Neural progenitor cell (in vitro differentiated cells): ENCODE results near the gene DDIAS. TPM values are rescaled to one million over a fixed set of nuclear protein-coding genes. Genes with fewer than 3 reads are reported as not detected.
"Not testable (repeated sequence)": the region's sequence is repeated elsewhere in the genome, so short reads cannot be mapped to it uniquely, and the experiment has no call there.

Experiments
- DNase-seq: peaks from one replicate; pipeline ENCODE4 v3.0.0-alpha.2; 2016; ENCODE audit warnings: low spot score
- H2AFZ ChIP-seq: fragments of 200-600 bp; sonication (generic); replicated peaks from 2 replicates; pipeline ENCODE4 v1.6.1; 2016; ENCODE audit warnings: antibody characterized with exemption
- H3F3A ChIP-seq: fragments of 200-600 bp; sonication (generic); 2 replicates; pipeline ENCODE4 v1.6.1; 2016; ENCODE audit warnings: antibody characterized with exemption, low read depth
- H3K27ac ChIP-seq: fragments of 200-600 bp; sonication (generic); 2 replicates; pipeline ENCODE4 v1.5.1; 2016; ENCODE audit warnings: mild to moderate bottlenecking
- H3K27me3 ChIP-seq: fragments of 200-600 bp; sonication (generic); 2 replicates; pipeline ENCODE4 v1.6.1; 2016; ENCODE audit warnings: mild to moderate bottlenecking, moderate library complexity
- H3K36me3 ChIP-seq: fragments of 200-600 bp; sonication (generic); 2 replicates; pipeline ENCODE4 v1.5.1; 2016
- H3K4me1 ChIP-seq: fragments of 200-600 bp; sonication (generic); 2 replicates; pipeline ENCODE4 v1.6.1; 2016; ENCODE audit warnings: mixed run types
- H3K4me2 ChIP-seq: fragments of 200-600 bp; sonication (generic); 2 replicates; pipeline ENCODE4 v1.6.1; 2016
- H3K4me3 ChIP-seq: fragments of 200-600 bp; sonication (generic); 2 replicates; pipeline ENCODE4 v1.5.1; 2016
- H3K79me2 ChIP-seq: fragments of 200-600 bp; sonication (generic); 2 replicates; pipeline ENCODE4 v1.6.1; 2016; ENCODE audit warnings: low read depth
- H3K9ac ChIP-seq: fragments of 200-600 bp; sonication (generic); 2 replicates; pipeline ENCODE4 v1.6.1; 2016
- H3K9me3 ChIP-seq: fragments of 200-600 bp; sonication (generic); 2 replicates; pipeline ENCODE4 v1.5.1; 2016; ENCODE audit warnings: low read depth
- H4K20me1 ChIP-seq: fragments of 200-600 bp; sonication (generic); 2 replicates; pipeline ENCODE4 v1.6.1; 2016; ENCODE audit warnings: low read depth
- H3K27ac Mint-ChIP-seq: 3 replicates; pipeline ENCODE4 v1.8.0; 2021; ENCODE audit warnings: mixed read lengths
- H3K27me3 Mint-ChIP-seq: 2 replicates; pipeline ENCODE4 v1.8.0; 2022; ENCODE audit warnings: low read depth, mild to moderate bottlenecking, inconsistent platforms, moderate library complexity, mixed read lengths; ENCODE audit not compliant: insufficient read depth
- H3K36me3 Mint-ChIP-seq: 3 replicates; pipeline ENCODE4 v1.8.0; 2021; ENCODE audit warnings: mixed read lengths
- H3K4me1 Mint-ChIP-seq: 3 replicates; pipeline ENCODE4 v1.8.0; 2021; ENCODE audit warnings: mixed read lengths
- H3K4me3 Mint-ChIP-seq: 3 replicates; pipeline ENCODE4 v1.8.0; 2021; ENCODE audit warnings: mild to moderate bottlenecking, moderate library complexity, mixed read lengths
- H3K9me3 Mint-ChIP-seq: 3 replicates; pipeline ENCODE4 v1.8.0; 2020; ENCODE audit warnings: mixed read lengths
- EZH2 ChIP-seq: fragments of 200-600 bp; sonication (generic); IDR thresholded peaks from 2 replicates; pipeline ENCODE4 v1.6.1; 2017; ENCODE audit warnings: antibody characterized with exemption, mild to moderate bottlenecking, moderate library complexity
- EZH2phosphoT487 ChIP-seq: fragments of 200-600 bp; sonication (generic); IDR thresholded peaks from 2 replicates; pipeline ENCODE4 v1.6.1; 2017; ENCODE audit warnings: antibody characterized with exemption
- total RNA-seq: library from RNA; depleted of rRNA; stranded (reverse); fragments of >200 nt; gene quantifications from 2 replicates; pipeline ENCODE4 v1.2.3, GENCODE V29; 2015; ENCODE audit warnings: low replicate concordance
- TF ChIP-seq, protein P1 (sequence below): fragments of 200-600 bp; sonication (generic); IDR thresholded peaks from 2 replicates; pipeline ENCODE4 v1.5.1; 2017; ENCODE audit warnings: antibody characterized with exemption, mild to moderate bottlenecking

DDIAS gene
- total RNA-seq, 1 donor from 2014 or later: 47.7 TPM

- peaks cover 12% of the 10 kb centered on the region for H3F3A ChIP-seq
- Mint-ChIP-seq H3K27ac (no peak overlapping the region), H3K4me1 (no peaks in the 10 kb centered on the region), H3K4me3 (no peak overlapping the region), H3K36me3 (peaks cover 16% of the 10 kb centered on the region), H3K9me3 (peaks cover 8% of the 10 kb centered on the region), H3K27me3 (no peaks in the 10 kb centered on the region)
- H3K36me3 ChIP-seq: no peaks in the 10 kb centered on the region
- H3K27me3 ChIP-seq: no peaks in the 10 kb centered on the region
- H3K4me2 ChIP-seq: no peak overlapping the region
- H3K79me2 ChIP-seq: peaks cover 68% of the 10 kb centered on the region
- H3K9ac ChIP-seq: no peak overlapping the region
- H3K4me3 ChIP-seq: no peak overlapping the region
- H4K20me1 ChIP-seq: no peaks in the 10 kb centered on the region
- H3K9me3 ChIP-seq: no peaks in the 10 kb centered on the region
- no peak overlapping the region for H3K27ac ChIP-seq
- no peak for TF ChIP-seq EZH2phosphoT487
- no peak for TF ChIP-seq EZH2
- TF ChIP-seq, protein P1, sequence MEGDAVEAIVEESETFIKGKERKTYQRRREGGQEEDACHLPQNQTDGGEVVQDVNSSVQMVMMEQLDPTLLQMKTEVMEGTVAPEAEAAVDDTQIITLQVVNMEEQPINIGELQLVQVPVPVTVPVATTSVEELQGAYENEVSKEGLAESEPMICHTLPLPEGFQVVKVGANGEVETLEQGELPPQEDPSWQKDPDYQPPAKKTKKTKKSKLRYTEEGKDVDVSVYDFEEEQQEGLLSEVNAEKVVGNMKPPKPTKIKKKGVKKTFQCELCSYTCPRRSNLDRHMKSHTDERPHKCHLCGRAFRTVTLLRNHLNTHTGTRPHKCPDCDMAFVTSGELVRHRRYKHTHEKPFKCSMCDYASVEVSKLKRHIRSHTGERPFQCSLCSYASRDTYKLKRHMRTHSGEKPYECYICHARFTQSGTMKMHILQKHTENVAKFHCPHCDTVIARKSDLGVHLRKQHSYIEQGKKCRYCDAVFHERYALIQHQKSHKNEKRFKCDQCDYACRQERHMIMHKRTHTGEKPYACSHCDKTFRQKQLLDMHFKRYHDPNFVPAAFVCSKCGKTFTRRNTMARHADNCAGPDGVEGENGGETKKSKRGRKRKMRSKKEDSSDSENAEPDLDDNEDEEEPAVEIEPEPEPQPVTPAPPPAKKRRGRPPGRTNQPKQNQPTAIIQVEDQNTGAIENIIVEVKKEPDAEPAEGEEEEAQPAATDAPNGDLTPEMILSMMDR: no peak
- DNase-seq: no peak
- H3K4me1 ChIP-seq: peaks cover 12% of the 10 kb centered on the region
- H2AFZ ChIP-seq: no peak overlapping the region
Observed at GRCh38 chr11:82909015-82909640, 7.6 kb downstream of the DDIAS start.

DNA sequence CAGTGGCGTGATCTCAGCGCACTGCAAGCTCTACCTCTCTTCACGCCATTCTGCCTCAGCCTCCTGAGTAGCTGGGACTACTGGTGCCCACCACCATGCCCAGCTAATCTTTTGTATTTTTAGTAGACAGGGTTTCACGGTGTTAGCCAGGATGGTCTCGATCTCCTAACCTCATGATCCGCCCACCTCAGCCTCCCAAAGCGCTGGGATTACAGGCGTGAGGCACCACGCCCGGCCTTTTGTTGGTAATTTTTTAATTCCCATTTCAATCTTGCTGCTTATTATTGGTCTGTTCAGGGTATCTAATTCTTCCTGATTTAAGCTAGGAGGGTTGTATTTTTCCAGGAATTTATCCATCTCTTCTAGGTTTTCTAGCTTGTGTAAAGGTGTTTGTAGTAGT is 18.2 kb downstream of the DDIAS start:
- H2AFZ ChIP-seq, DNase-seq, H3K27ac Mint-ChIP-seq, H3K4me3 Mint-ChIP-seq, H4K20me1 ChIP-seq, H3K27ac ChIP-seq, H3K4me2 ChIP-seq, H3K4me1 ChIP-seq, H3K4me3 ChIP-seq, H3K9ac ChIP-seq, H3K27me3 Mint-ChIP-seq, H3K27me3 ChIP-seq, H3K36me3 ChIP-seq, H3K79me2 ChIP-seq, H3K9me3 Mint-ChIP-seq, H3K9me3 ChIP-seq, H3K4me1 Mint-ChIP-seq, H3F3A ChIP-seq: not testable (repeated sequence)
- H3K36me3 Mint-ChIP-seq: peaks cover 35% of the 10 kb centered on the region

DNA sequence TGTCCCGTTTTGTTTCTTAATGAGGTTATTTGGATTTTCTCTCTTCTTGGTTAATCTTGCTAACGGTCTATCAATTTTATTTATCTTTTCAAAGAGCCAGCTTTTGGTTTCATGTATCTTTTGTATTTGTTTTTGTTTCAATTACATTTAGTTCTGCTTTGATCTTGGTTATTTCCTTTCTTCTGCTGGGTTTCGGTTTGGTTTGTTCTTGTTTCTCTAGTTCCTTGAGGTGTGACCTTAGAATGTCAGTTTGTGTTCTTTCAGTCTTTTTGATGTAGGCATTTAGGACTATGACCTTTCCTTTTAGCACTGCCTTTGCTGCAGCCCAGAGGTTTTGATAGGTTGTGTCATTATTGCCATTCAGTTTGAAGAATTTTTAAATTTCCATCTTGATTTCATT is 18.7 kb downstream of the DDIAS start:
- H3K4me3 Mint-ChIP-seq, DNase-seq, H3K27me3 ChIP-seq, H3K4me2 ChIP-seq, H3K79me2 ChIP-seq, H3K27ac ChIP-seq, H3K9me3 Mint-ChIP-seq, H2AFZ ChIP-seq, H3F3A ChIP-seq, H3K27me3 Mint-ChIP-seq, H3K27ac Mint-ChIP-seq, H4K20me1 ChIP-seq, H3K4me1 Mint-ChIP-seq, H3K36me3 ChIP-seq, H3K4me1 ChIP-seq, H3K4me3 ChIP-seq, H3K9ac ChIP-seq, H3K9me3 ChIP-seq: not testable (repeated sequence)
- H3K36me3 Mint-ChIP-seq: peaks cover 35% of the 10 kb centered on the region

GRCh38 chr11:82922396-82923173 is 21.0 kb downstream of the DDIAS start:
- DNase-seq, H3K4me3 Mint-ChIP-seq, H3K27me3 ChIP-seq, H3K4me1 ChIP-seq, H3K36me3 ChIP-seq, H3K4me2 ChIP-seq, H3K27ac Mint-ChIP-seq, H3K27me3 Mint-ChIP-seq, H3K9me3 Mint-ChIP-seq, H2AFZ ChIP-seq, H3K9me3 ChIP-seq, H4K20me1 ChIP-seq, H3K9ac ChIP-seq, H3K79me2 ChIP-seq, H3K27ac ChIP-seq, H3K4me1 Mint-ChIP-seq, H3F3A ChIP-seq, H3K4me3 ChIP-seq: not testable (repeated sequence)
- H3K36me3 Mint-ChIP-seq: peaks cover 31% of the 10 kb centered on the region
